A549 (cell line): ENCODE data around the gene NHSL1. TPM values are rescaled to one million over a fixed set of nuclear protein-coding genes. Genes with fewer than 3 reads are reported as not detected.

Source experiments
- ATAC-seq, 2 experiments: fragments of 200-7000 bp in 1 of 2; fragments of >200 bp in 1 of 2; cut with Nextera tagmentation in 1 of 2; cut with Tn5 transposase in 1 of 2; 3 replicates each; pipeline versions ENCODE4 v1.8.0 to v1.9.1; 2018 to 2020; ENCODE audit warnings: mild to moderate bottlenecking in 1 of 2, moderate library complexity in 1 of 2
- CTCF ChIA-PET: fragments of 300-600 bp; sonication (Branson Sonifier 250); formaldehyde crosslinking; extraction: SDS; loops from one replicate; lab custom pipeline; 2021; ENCODE audit warnings: antibody characterized with exemption, inconsistent platforms; lab: Yijun Ruan, JAX
- POLR2A ChIA-PET: fragments of 350-600 bp; formaldehyde crosslinking; extraction: SDS; loops from one replicate; lab custom pipeline; 2021; ENCODE audit warnings: antibody characterized with exemption, inconsistent platforms; lab: Yijun Ruan, JAX
- DNase-seq, 2 experiments: peaks; one replicate each; pipeline versions ENCODE4 v3.0.0 to v3.0.0-alpha.2; 2011 to 2016; ENCODE audit warnings: low read depth in 1 of 2, low spot score in 1 of 2
- FAIRE-seq: peaks from 2 replicates; lab custom pipeline; 2011; peaks lifted over from hg19 to GRCh38; lab: Jason Lieb, UNC
- H3K27ac ChIP-seq, 2 experiments: fragments of >200 bp; sonication (Bioruptor Twin); formaldehyde crosslinking; 3 replicates each; pipeline ENCODE4 v1.5.1; 2016 to 2017
- H3K4me1 ChIP-seq: fragments of >200 bp; sonication (Bioruptor Twin); formaldehyde crosslinking; 3 replicates; pipeline ENCODE4 v1.6.1; 2016
- H3K4me2 ChIP-seq: fragments of >200 bp; sonication (Bioruptor Twin); formaldehyde crosslinking; 3 replicates; pipeline ENCODE4 v1.6.1; 2016
- H3K4me3 ChIP-seq: fragments of >200 bp; sonication (Bioruptor Twin); formaldehyde crosslinking; 3 replicates; pipeline ENCODE4 v1.5.1; 2016
- H3K9me3 ChIP-seq: fragments of >200 bp; sonication (Bioruptor Twin); formaldehyde crosslinking; 3 replicates; pipeline ENCODE4 v1.6.1; 2016
- CTCF ChIP-seq: fragments of >200 bp; sonication (Bioruptor Twin); formaldehyde crosslinking; IDR thresholded peaks from 3 replicates; pipeline ENCODE4 v1.5.1; 2016
- EP300 ChIP-seq, 2 experiments: fragments of >200 bp; sonication (Bioruptor Twin); formaldehyde crosslinking; IDR thresholded peaks; 2 replicates in 1 of 2; 3 replicates in 1 of 2; pipeline ENCODE4 v1.6.1; 2016 to 2017
- GATA3 ChIP-seq: IDR thresholded peaks from 2 replicates; pipeline ENCODE4 v1.6.1; 2012; ENCODE audit warnings: borderline replicate concordance
- HEYL ChIP-seq: fragments of 250-450 bp; sonication (Bioruptor Pico); IDR thresholded peaks from 2 replicates; pipeline ENCODE4 v1.8.0; 2021; ENCODE audit warnings: mild to moderate bottlenecking, moderate library complexity
- HOXB5 ChIP-seq: fragments of 250-450 bp; sonication (Bioruptor Pico); IDR thresholded peaks from 2 replicates; pipeline ENCODE4 v1.5.0; 2020; ENCODE audit warnings: mild to moderate bottlenecking, moderate library complexity
- MAFK ChIP-seq: fragments of 450-650 bp; IDR thresholded peaks from 2 replicates; pipeline ENCODE4 v1.6.1; 2014; ENCODE audit not compliant: partially characterized antibody
- NPAS2 ChIP-seq: fragments of 250-450 bp; sonication (Bioruptor Pico); IDR thresholded peaks from 2 replicates; pipeline ENCODE4 v1.8.0; 2022; ENCODE audit warnings: mild to moderate bottlenecking, moderate library complexity, borderline replicate concordance
- POLR2AphosphoS2 ChIP-seq: conservative IDR thresholded peaks from 2 replicates; pipeline ENCODE4 v1.6.1; 2012; ENCODE audit warnings: low read length, improper control_type of control experiment, inconsistent platforms
- RAD21 ChIP-seq, 2 experiments: fragments of >200 bp in 1 of 2; sonication (Bioruptor Twin) in 1 of 2; formaldehyde crosslinking in 1 of 2; IDR thresholded peaks in 1 of 2; conservative IDR thresholded peaks in 1 of 2; 2 replicates in 1 of 2; 3 replicates in 1 of 2; pipeline ENCODE4 v1.6.1; 2012 to 2018; ENCODE audit warnings: inconsistent platforms in 1 of 2
- RCOR1 ChIP-seq: fragments of 150-350 bp; IDR thresholded peaks from 2 replicates; pipeline ENCODE4 v1.6.1; 2014; ENCODE audit warnings: antibody characterized with exemption, low read length, low read depth
- SMC3 ChIP-seq: fragments of >200 bp; sonication (Bioruptor Twin); formaldehyde crosslinking; IDR thresholded peaks from 3 replicates; pipeline ENCODE4 v1.6.1; 2018; ENCODE audit warnings: inconsistent platforms
- WGBS: methylation state at CpG from one replicate; pipeline ENCODE4 v1.1.6; 2017; ENCODE audit errors: missing lambda C conversion rate; 5-methylcytosine and 5-hydroxymethylcytosine counted together
- polyA plus RNA-seq, 4 experiments: library from polyadenylated mRNA; depleted of rRNA in 3 of 4; stranded (reverse); fragments of >200 nt; fragmentation: RNase III in 1 of 4; extraction: RNeasy Plus Mini Kit Qiagen cat#74134 plus additional on column Dnase treatment in 1 of 4; gene quantifications; 2 replicates in 3 of 4; 3 replicates in 1 of 4; pipeline ENCODE4 v1.2.3, GENCODE V29; 2011 to 2017

The NHSL1 gene
- polyA plus RNA-seq, 2 of the 4 experiments (the other 2 are of a cell fraction): 1.6 to 2.8 TPM

GRCh38 chr6:138521790-138522189 is 22.5 kb upstream of the NHSL1 start:
- ChIA-PET CTCF (interaction anchor here (1.5 to 8.1 kb wide), 5 partner anchors 13 to 244 kb away, joined by 3 to 53 read pairs (median 8); no protein-coding TSS in a partner anchor), POLR2A (no interaction called here)
- TF ChIP-seq HEYL (CRISPR knock-in tag): no peak
- TF ChIP-seq, all 56 proteins: peak for 0
- no peak overlapping the region for H3K27ac ChIP-seq
- peaks cover 6% of the 10 kb centered on the region for H3K9me3 ChIP-seq
- 92% methylated on average over 5 of the region's 5 CpGs for WGBS
- ATAC-seq (no peak), DNase-seq (no peak), FAIRE-seq (no peak)
- no peak overlapping the region for H3K4me2 ChIP-seq
- no peaks in the 10 kb centered on the region for H3K4me1 ChIP-seq
- no peak overlapping the region for H3K4me3 ChIP-seq

GRCh38 chr6:138520463-138520862 is 21.2 kb upstream of the NHSL1 start:
- Histone ChIP-seq H3K27ac (no peak overlapping the region), H3K9me3 (peaks cover 6% of the 10 kb centered on the region), H3K4me2 (no peak overlapping the region), H3K4me1 (no peaks in the 10 kb centered on the region), H3K4me3 (no peak overlapping the region)
- FAIRE-seq: no peak
- TF ChIP-seq CTCF: peak; percentile 26; the same call in 2 of the 3 replicates
- no peak for TF ChIP-seq EP300 (IDR thresholded peaks at IDR 0.05)
- no peak for TF ChIP-seq GATA3
- TF ChIP-seq RAD21 (conservative IDR thresholded peaks at IDR 0.05 in 1 of 2, IDR thresholded peaks at IDR 0.05 in 1 of 2): 0 out of 5 replicates have a peak, but pooled peaks of 1 of the 2 experiments have one; percentile 22
- no peak for TF ChIP-seq MAFK
- TF ChIP-seq SMC3: peak; percentile 39; the same call in 2 of the 3 replicates
- POLR2A ChIA-PET: no interaction called here
- peak; percentile 50 to 72; a peak in 3 of 6 replicates for ATAC-seq
- peak in 1 of 2 experiments; percentile 13 for DNase-seq
- CTCF ChIA-PET: interaction anchor here (0.7 to 8.1 kb wide), 14 partner anchors 11 to 246 kb away, joined by 3 to 53 read pairs (median 3); partner anchors contain the start of gene HEBP2
- 48% methylated on average over 3 of the region's 3 CpGs for WGBS

- Histone ChIP-seq H3K4me2 (no peak overlapping the region), H3K4me3 (no peak overlapping the region), H3K27ac (no peak overlapping the region), H3K4me1 (no peaks in the 10 kb centered on the region), H3K9me3 (peaks cover 6% of the 10 kb centered on the region)
- no peak for TF ChIP-seq HOXB5 (CRISPR knock-in tag)
- ATAC-seq (no peak), DNase-seq (no peak), FAIRE-seq (no peak)
- POLR2A ChIA-PET: no interaction called here
- CTCF ChIA-PET: interaction anchor here (1.8 to 8.1 kb wide), 4 partner anchors 9 to 402 kb away, joined by 3 to 53 read pairs (median 8); no protein-coding TSS in a partner anchor
These were observed 18.8 kb upstream of the NHSL1 start for GRCh38 chr6:138518054-138518453.

GRCh38 chr6:138517635-138518034 is 18.3 kb upstream of the NHSL1 start:
- POLR2A ChIA-PET: no interaction called here
- Histone ChIP-seq H3K4me3 (no peak overlapping the region), H3K9me3 (peaks cover 6% of the 10 kb centered on the region), H3K4me1 (no peaks in the 10 kb centered on the region), H3K4me2 (no peak overlapping the region), H3K27ac (no peak overlapping the region)
- peak in 1 of 2 experiments; percentile 62; a peak in 2 of 6 replicates for ATAC-seq
- CTCF ChIA-PET: interaction anchor here (1.8 to 8.1 kb wide), 4 partner anchors 8 to 401 kb away, joined by 3 to 53 read pairs (median 8); no protein-coding TSS in a partner anchor
- FAIRE-seq: no peak
- peak in 1 of 2 experiments; percentile 28 for DNase-seq
- 90% methylated on average over 3 of the region's 3 CpGs for WGBS
- no peak for TF ChIP-seq RCOR1
- no peak for TF ChIP-seq POLR2AphosphoS2
- peak; percentile 15; the same call in 1 of the 3 replicates for TF ChIP-seq CTCF
- no peak for TF ChIP-seq NPAS2 (CRISPR knock-in tag)
